Measurements from ENCODE around the gene LRRFIP1.

LRRFIP1 gene

GRCh38 chr2:237643066-237643465, 15.7 kb downstream of the LRRFIP1 start:
- TF ChIP-seq SIN3A (IDR thresholded peaks at IDR 0.05; ENCODE audit: borderline replicate concordance, insufficient read depth, low read length): no peak
- TF ChIP-seq TAF1 (IDR thresholded peaks at IDR 0.05; ENCODE audit: borderline replicate concordance, insufficient read depth, low read length): no peak
- no peak for TF ChIP-seq REST (IDR thresholded peaks at IDR 0.05; ENCODE audit: insufficient read depth in 1 of 2, low read depth in 2 of 2, low read length in 2 of 2)
- TF ChIP-seq POLR2AphosphoS5 (IDR thresholded peaks at IDR 0.05; ENCODE audit: low read depth, low read length): no peak
- no peak for TF ChIP-seq FOXP2 (optimal IDR thresholded peaks at IDR 0.05; ENCODE audit: borderline replicate concordance, extremely low read depth, extremely low read length, insufficient read depth)

GRCh38 chr2:237643582-237644380, 16.4 kb downstream of the LRRFIP1 start:
- TF ChIP-seq SIN3A (IDR thresholded peaks at IDR 0.05; ENCODE audit: borderline replicate concordance, insufficient read depth, low read length) (no peak), REST (IDR thresholded peaks at IDR 0.05; ENCODE audit: insufficient read depth in 1 of 2, low read depth in 2 of 2, low read length in 2 of 2) (no peak), POLR2AphosphoS5 (IDR thresholded peaks at IDR 0.05; ENCODE audit: low read depth, low read length) (no peak), TAF1 (IDR thresholded peaks at IDR 0.05; ENCODE audit: borderline replicate concordance, insufficient read depth, low read length) (no peak), FOXP2 (optimal IDR thresholded peaks at IDR 0.05; ENCODE audit: borderline replicate concordance, extremely low read depth, extremely low read length, insufficient read depth) (no peak)

GRCh38 chr2:237644381-237644703, 17.0 kb downstream of the LRRFIP1 start:
- TF ChIP-seq REST (IDR thresholded peaks at IDR 0.05; ENCODE audit: insufficient read depth in 1 of 2, low read depth in 2 of 2, low read length in 2 of 2): no peak
- no peak for TF ChIP-seq SIN3A (IDR thresholded peaks at IDR 0.05; ENCODE audit: borderline replicate concordance, insufficient read depth, low read length)

GRCh38 chr2:237645261-237645660, 17.9 kb downstream of the LRRFIP1 start:
- TF ChIP-seq SIN3A (IDR thresholded peaks at IDR 0.05; ENCODE audit: borderline replicate concordance, insufficient read depth, low read length) (no peak), FOXP2 (optimal IDR thresholded peaks at IDR 0.05; ENCODE audit: borderline replicate concordance, extremely low read depth, extremely low read length, insufficient read depth) (no peak), POLR2AphosphoS5 (IDR thresholded peaks at IDR 0.05; ENCODE audit: low read depth, low read length) (no peak), REST (IDR thresholded peaks at IDR 0.05; ENCODE audit: insufficient read depth in 1 of 2, low read depth in 2 of 2, low read length in 2 of 2) (no peak), TAF1 (IDR thresholded peaks at IDR 0.05; ENCODE audit: borderline replicate concordance, insufficient read depth, low read length) (no peak)
